Mucosa of rectum (tissue), 2 donors: ENCODE results near the gene PGM2.

ENCODE experiments used
- H3K27ac ChIP-seq, 2 donors: one replicate each; pipeline ENCODE4 v1.7.0; 2013; ENCODE audit warnings: inconsistent platforms in 2 of 2, low read depth in 2 of 2, low read length in 2 of 2
- H3K27me3 ChIP-seq, 2 donors: one replicate each; pipeline ENCODE4 v1.7.0; 2013; ENCODE audit warnings: low read length in 2 of 2; ENCODE audit not compliant: control insufficient read depth in 2 of 2, insufficient read depth in 2 of 2
- H3K36me3 ChIP-seq, 2 donors: one replicate each; pipeline ENCODE4 v1.7.0; 2013; ENCODE audit warnings: low read length in 2 of 2; ENCODE audit not compliant: control insufficient read depth in 2 of 2, insufficient read depth in 2 of 2
- H3K4me1 ChIP-seq, 2 donors: one replicate each; pipeline ENCODE4 v1.7.0; 2013; ENCODE audit warnings: low read length in 2 of 2, mild to moderate bottlenecking in 1 of 2; ENCODE audit not compliant: control insufficient read depth in 2 of 2, insufficient read depth in 2 of 2
- H3K4me3 ChIP-seq, 2 donors: one replicate each; pipeline ENCODE4 v1.7.0; 2013; ENCODE audit warnings: low read length in 2 of 2
- H3K9ac ChIP-seq, 2 donors: one replicate each; pipeline ENCODE4 v1.7.0; 2013; ENCODE audit warnings: low read length in 2 of 2, low read depth in 1 of 2, mild to moderate bottlenecking in 1 of 2
- H3K9me3 ChIP-seq, 2 donors: one replicate each; pipeline ENCODE4 v1.7.0; 2013; ENCODE audit warnings: low read length in 2 of 2; ENCODE audit not compliant: control insufficient read depth in 2 of 2
- donor health status: healthy.
- donor health status: Normal muscosa, but diverticular disease.

The PGM2 gene

GRCh38 chr4:37795581-37796195 is 30.8 kb upstream of the PGM2 start:
- no peaks in the 10 kb centered on the region for H3K9me3 ChIP-seq
- H3K9ac ChIP-seq: no peak overlapping the region
- no peak overlapping the region for H3K4me3 ChIP-seq
- no peaks in the 10 kb centered on the region for H3K36me3 ChIP-seq
- no peaks in the 10 kb centered on the region for H3K4me1 ChIP-seq
- H3K27ac ChIP-seq: no peak overlapping the region
- H3K27me3 ChIP-seq: no peaks in the 10 kb centered on the region

- Histone ChIP-seq H3K9me3 (no peaks in the 10 kb centered on the region), H3K4me1 (no peaks in the 10 kb centered on the region), H3K27ac (no peak overlapping the region), H3K27me3 (no peaks in the 10 kb centered on the region), H3K36me3 (no peaks in the 10 kb centered on the region), H3K4me3 (no peak overlapping the region), H3K9ac (no peak overlapping the region)
These were observed 29.1 kb upstream of the PGM2 start for GRCh38 chr4:37797374-37797773.

GRCh38 chr4:37797923-37798322 is 28.6 kb upstream of the PGM2 start:
- Histone ChIP-seq H3K27ac (no peak overlapping the region), H3K36me3 (no peaks in the 10 kb centered on the region), H3K27me3 (no peaks in the 10 kb centered on the region), H3K9ac (no peak overlapping the region), H3K9me3 (no peaks in the 10 kb centered on the region), H3K4me1 (no peaks in the 10 kb centered on the region), H3K4me3 (no peak overlapping the region)

GRCh38 chr4:37798616-37799015 is 27.9 kb upstream of the PGM2 start:
- no peaks in the 10 kb centered on the region for H3K4me1 ChIP-seq
- no peak overlapping the region for H3K9ac ChIP-seq
- H3K27ac ChIP-seq: no peak overlapping the region
- no peaks in the 10 kb centered on the region for H3K27me3 ChIP-seq
- H3K4me3 ChIP-seq: no peak overlapping the region
- no peaks in the 10 kb centered on the region for H3K36me3 ChIP-seq
- H3K9me3 ChIP-seq: no peaks in the 10 kb centered on the region

- Histone ChIP-seq H3K9ac (no peak overlapping the region), H3K9me3 (no peaks in the 10 kb centered on the region), H3K4me3 (no peak overlapping the region), H3K27ac (no peak overlapping the region), H3K27me3 (no peaks in the 10 kb centered on the region), H3K36me3 (no peaks in the 10 kb centered on the region), H3K4me1 (no peaks in the 10 kb centered on the region)
These were observed 26.4 kb upstream of the PGM2 start for GRCh38 chr4:37799941-37800554.

- H3K27me3 ChIP-seq: no peaks in the 10 kb centered on the region
- H3K4me3 ChIP-seq: no peak overlapping the region
- no peaks in the 10 kb centered on the region for H3K4me1 ChIP-seq
- H3K27ac ChIP-seq: no peak overlapping the region
- H3K9me3 ChIP-seq: no peaks in the 10 kb centered on the region
- H3K36me3 ChIP-seq: no peaks in the 10 kb centered on the region
- no peak overlapping the region for H3K9ac ChIP-seq
These were observed 24.3 kb upstream of the PGM2 start for GRCh38 chr4:37802068-37802666.

- no peak overlapping the region for H3K27ac ChIP-seq
- H3K4me3 ChIP-seq: no peak overlapping the region
- no peaks in the 10 kb centered on the region for H3K27me3 ChIP-seq
- no peaks in the 10 kb centered on the region for H3K36me3 ChIP-seq
- no peaks in the 10 kb centered on the region for H3K9me3 ChIP-seq
- H3K9ac ChIP-seq: no peak overlapping the region
- H3K4me1 ChIP-seq: no peaks in the 10 kb centered on the region
These were observed 23.0 kb upstream of the PGM2 start for GRCh38 chr4:37803348-37803973.

GRCh38 chr4:37805091-37805490 is 21.4 kb upstream of the PGM2 start:
- H3K4me1 ChIP-seq: no peaks in the 10 kb centered on the region
- H3K4me3 ChIP-seq: no peak overlapping the region
- H3K9ac ChIP-seq: no peak overlapping the region
- H3K36me3 ChIP-seq: no peaks in the 10 kb centered on the region
- no peaks in the 10 kb centered on the region for H3K27me3 ChIP-seq
- no peak overlapping the region for H3K27ac ChIP-seq
- no peaks in the 10 kb centered on the region for H3K9me3 ChIP-seq

- Histone ChIP-seq H3K27me3 (no peaks in the 10 kb centered on the region), H3K9me3 (no peaks in the 10 kb centered on the region), H3K4me3 (no peak overlapping the region), H3K4me1 (no peaks in the 10 kb centered on the region), H3K9ac (no peak overlapping the region), H3K27ac (no peak overlapping the region), H3K36me3 (no peaks in the 10 kb centered on the region)
These were observed 13.8 kb upstream of the PGM2 start for GRCh38 chr4:37812713-37813112.

GRCh38 chr4:37815591-37815990 is 10.9 kb upstream of the PGM2 start:
- H3K4me1 ChIP-seq: no peaks in the 10 kb centered on the region
- H3K9me3 ChIP-seq: no peaks in the 10 kb centered on the region
- H3K4me3 ChIP-seq: no peak overlapping the region
- H3K36me3 ChIP-seq: no peaks in the 10 kb centered on the region
- no peaks in the 10 kb centered on the region for H3K27me3 ChIP-seq
- no peak overlapping the region for H3K9ac ChIP-seq
- no peak overlapping the region for H3K27ac ChIP-seq
